ENCODE results near the gene ERI2.
"Not testable (repeated sequence)": the region's sequence is repeated elsewhere in the genome, so short reads cannot be mapped to it uniquely, and the experiment has no call there.

Gene ERI2

DNA sequence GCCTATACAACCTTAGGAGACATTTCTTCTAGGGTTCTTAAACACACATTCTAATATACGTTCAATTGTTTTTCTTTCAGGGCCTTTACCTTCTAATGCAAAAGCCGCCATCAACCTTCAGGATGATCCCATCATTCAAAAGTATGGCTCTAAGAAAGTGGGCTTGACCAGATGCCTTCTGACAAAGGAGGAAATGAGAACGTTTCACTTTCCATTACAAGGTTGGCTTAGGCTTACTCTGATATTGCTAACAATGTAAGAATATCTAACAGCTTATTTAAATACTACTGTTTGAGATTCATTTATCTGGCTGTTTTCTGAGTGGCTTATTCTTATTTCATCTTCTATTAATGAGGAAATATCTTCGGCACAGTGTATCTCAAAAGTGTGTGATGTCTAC is 15.4 kb upstream of the ERI2 start:
- in situ Hi-C loops (cut with HindIII; ENCODE audit: low sequenced_read_pairs): no loop called here

DNA sequence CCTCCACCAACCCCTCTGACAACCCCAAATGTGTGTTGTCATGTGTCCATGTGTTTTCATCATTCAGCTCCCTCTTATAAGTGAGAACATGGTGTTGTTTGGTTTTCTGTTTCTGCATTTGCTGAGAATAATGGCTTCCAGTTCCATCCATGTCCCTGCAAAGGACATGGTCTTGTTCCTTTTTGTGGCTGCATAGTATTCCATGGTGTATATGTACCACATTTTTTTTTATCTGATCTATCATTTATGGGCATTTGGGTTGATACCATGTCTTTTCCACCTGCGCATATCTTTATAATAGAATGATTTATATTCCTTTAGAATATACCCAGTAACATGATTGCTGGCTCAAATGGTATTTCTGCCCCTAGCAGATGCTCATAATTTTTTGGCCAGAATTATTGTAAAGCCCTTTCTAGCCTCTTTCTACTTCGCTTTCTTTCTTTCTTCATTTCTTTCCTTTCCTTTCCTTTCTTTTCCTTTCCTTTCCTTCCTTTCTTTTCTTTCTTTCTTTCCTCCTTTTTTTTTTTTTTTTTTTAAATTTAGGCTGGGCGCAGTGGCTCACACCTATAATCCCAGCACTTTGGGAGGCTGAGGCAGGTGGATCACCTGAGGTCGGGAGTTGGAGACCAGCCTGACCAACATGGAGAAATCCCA is 12.8 kb upstream of the ERI2 start:
- in situ Hi-C loops (cut with HindIII; ENCODE audit: low sequenced_read_pairs): no loop called here

DNA sequence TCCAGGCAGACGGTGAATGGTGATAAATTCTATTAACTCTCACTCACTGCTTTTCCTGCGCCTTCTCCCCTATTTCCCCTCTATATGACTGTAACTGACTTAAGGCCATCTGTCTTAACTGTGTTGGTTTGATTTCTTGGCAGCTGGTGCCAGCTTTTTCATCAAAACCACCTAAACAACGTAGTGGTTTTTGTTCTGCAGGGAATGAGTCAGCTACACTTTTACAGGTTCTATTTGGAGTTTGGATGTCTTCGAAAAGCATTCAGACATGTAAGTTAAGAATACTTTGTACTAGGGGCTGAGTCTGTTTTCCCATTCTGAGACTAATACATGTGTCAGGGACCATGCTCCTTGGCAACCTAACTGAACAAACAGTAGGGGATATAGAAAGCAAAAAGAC is 8.5 kb upstream of the ERI2 start:
- in situ Hi-C loops (cut with HindIII; ENCODE audit: low sequenced_read_pairs): no loop called here

DNA sequence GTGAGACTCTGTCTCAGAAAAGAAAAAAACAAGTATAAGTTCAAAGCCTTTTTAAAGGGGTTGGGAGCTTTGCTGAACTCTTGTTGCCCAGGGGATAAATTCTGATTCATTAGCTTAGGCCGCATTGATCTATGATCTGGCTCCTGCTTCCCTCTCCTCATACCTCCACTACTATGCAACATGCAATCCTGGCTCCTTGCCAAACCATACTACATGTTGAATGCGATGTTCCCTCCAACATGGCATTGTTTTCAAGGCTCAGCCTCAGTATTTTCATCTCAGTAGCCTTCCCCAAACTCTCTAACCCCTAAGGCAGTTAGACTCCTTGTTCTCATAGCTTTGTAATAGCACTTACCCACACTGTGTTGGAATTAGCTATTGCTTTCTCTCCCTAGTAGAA is 6.2 kb upstream of the ERI2 start:
- in situ Hi-C loops (cut with HindIII; ENCODE audit: low sequenced_read_pairs): no loop called here

DNA sequence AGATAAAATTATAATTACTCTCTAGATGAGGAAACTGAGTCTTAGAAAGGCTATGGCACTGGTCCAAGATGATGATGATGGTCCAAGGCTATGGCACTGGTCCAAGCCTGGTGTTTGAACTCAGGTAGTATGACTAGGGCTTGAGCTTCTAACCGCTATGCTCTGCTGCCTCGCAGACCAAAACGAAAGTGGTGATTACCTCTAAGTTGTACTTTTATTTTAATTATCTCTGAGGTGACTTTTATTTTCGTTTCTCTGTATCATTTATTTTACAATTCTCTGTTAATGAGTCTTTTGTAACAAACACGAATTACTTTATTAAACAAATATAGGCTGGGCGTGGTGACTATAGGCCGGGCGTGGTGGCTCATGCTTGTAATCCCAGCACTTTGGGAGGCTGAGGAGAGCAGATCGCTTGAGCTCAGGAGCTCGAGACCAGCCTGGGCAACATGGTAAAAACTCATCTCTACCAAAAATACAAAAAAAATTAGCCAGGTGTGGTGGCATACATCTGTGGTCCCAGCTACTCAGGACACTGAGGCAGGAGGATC is 5.7 kb upstream of the ERI2 start:
- in situ Hi-C loops (cut with HindIII; ENCODE audit: low sequenced_read_pairs): no loop called here

DNA sequence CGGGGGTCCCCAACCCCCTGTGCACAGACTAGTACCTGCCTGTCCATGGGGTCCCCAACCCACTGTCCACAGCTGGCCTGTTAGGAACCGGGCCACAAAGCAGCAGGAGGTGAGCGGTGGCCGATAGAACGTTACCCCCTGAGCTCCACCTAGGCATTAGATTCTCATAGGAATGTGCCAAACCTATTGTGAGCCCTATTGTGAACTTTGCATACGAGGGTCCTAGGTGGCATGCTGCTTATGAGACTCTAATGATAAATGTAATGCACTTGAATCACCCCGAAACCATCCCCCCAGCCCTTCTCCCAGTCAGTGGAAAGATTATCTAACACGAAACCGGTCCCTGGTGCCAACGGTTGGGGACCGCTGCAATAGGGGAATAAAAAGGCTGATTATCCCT is 1.6 kb upstream of the ERI2 start:
- in situ Hi-C loops (cut with HindIII; ENCODE audit: low sequenced_read_pairs): no loop called here

DNA sequence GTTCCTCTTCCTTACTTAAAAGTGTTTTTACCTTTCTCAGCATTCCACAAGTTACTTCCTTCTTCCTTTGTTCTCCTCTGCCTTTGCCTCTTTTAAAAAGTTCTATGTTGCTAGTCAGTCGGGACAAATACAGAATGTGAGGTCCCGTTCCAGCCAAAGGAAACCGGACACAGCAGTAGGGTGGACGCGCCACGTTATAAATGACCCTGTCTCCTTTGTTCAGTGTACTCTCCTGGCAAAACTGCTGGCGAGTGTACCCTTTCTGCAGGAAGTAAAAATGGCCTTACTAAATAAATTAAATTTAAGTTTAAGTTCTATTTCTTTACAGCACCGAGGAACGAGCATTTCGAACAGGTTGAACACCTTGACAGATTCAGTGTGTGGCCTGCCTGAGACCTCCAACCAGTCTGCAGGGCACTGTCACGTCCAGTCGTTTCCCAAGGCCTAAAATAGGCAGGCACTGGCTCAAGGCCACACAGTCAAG is 546 bp downstream of the ERI2 start:
- in situ Hi-C loops (cut with HindIII; ENCODE audit: low sequenced_read_pairs): not testable (repeated sequence)

DNA sequence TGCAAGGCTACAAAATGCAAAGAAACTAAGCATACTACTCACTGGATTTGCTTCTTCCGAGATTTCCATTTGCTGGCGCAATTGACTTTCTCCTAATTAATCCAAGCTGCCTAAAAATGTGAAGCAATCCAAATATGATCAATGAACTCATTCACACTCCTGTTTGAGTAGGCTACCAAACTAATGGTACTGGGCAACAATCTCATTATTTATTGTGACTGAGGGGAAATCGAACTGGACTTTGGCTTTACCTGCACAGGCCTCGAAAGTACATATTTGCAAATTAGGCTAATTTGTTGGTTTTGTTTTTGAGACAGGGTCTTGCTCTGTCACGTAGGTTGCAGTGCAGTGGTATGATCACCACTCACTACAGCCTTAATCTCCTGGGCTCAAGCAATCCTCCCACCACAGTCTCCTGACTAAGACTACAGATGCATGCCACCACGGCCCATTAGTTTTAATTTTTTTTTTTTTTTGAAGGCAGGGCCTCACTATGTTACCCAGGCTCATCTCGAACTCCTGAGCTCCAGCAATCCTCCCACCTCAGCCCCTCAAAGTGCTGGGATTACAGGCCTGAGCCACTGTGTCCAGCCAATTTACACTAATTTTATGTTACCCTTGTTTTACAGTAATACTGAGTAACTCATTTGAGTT is 2.6 kb downstream of the ERI2 start:
- in situ Hi-C loops (cut with HindIII; ENCODE audit: low sequenced_read_pairs): no loop called here

DNA sequence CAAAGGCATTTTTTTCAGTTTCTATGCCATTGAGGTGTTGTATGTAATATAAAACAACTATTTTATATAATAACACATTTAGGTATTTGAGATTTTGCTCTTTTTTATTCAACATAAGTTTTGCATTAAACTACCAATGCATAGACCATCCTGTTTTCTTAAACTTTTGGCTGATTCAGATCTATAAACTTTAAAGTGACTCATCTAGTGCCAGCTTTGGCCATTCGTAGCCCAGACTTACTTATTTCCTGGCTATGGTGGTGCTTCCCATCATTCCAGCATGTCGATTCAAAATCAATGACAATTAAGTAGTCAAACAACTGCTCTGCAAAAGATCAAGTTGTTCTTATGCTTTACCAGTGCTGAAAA is 3.1 kb downstream of the ERI2 start:
- in situ Hi-C loops (cut with HindIII; ENCODE audit: low sequenced_read_pairs): no loop called here

DNA sequence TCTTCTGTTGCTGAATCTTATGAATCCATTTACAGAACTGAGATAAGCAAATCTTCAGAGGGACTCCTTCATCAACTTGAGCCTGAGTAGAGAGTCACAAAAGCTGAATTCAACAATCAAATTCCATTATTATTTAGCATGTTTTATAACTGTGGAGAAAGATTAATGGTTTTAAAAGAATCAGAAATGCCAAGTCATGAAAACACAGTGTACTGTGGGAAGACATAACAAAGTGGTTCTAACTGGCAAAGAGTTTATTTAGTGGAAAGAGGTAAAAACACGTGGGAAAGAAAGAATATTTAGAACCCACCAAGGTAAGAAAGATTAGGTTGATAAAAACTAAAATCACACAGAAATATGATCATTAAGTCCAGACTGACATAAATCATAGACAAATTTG is 5.0 kb downstream of the ERI2 start:
- in situ Hi-C loops (cut with HindIII; ENCODE audit: low sequenced_read_pairs): no loop called here

DNA sequence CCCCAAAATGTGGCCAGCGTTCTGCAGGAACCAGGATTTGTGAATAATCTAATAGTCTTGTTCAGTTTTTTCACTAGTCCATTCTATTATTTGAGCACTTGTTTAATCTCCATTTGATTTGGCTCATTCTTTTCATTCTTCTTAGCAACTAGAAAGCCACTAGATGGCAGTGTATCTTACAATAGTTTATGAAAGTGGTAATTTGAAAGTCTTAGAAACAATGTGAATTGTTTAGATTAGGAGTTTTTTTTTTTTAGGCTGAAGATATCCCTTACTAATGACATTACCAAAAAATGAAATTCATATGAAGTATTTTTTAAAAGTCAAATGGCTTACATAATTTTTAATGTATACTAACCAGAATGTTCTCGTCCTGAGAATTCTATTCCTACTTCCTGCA is 6.7 kb downstream of the ERI2 start:
- in situ Hi-C loops (cut with HindIII; ENCODE audit: low sequenced_read_pairs): no loop called here

DNA sequence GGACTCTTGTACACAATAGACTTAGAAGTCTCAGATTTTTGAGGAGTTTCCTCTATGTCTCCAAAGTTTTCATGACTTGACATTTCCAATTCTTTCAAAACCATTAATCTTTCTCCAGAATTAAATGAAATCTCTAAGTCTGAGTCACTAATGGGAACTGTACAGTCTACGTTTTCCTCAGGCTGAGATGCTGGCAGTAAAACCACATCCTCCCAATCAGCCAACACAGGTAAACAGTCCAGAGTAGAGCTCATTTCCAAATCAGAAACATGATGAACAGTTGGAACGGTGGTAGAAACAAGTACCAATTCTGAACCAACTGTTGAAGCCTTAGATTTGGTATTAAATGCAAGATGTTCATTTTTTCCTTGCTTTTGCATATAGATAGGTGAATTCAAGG is 7.9 kb downstream of the ERI2 start:
- in situ Hi-C loops (cut with HindIII; ENCODE audit: low sequenced_read_pairs): no loop called here

DNA sequence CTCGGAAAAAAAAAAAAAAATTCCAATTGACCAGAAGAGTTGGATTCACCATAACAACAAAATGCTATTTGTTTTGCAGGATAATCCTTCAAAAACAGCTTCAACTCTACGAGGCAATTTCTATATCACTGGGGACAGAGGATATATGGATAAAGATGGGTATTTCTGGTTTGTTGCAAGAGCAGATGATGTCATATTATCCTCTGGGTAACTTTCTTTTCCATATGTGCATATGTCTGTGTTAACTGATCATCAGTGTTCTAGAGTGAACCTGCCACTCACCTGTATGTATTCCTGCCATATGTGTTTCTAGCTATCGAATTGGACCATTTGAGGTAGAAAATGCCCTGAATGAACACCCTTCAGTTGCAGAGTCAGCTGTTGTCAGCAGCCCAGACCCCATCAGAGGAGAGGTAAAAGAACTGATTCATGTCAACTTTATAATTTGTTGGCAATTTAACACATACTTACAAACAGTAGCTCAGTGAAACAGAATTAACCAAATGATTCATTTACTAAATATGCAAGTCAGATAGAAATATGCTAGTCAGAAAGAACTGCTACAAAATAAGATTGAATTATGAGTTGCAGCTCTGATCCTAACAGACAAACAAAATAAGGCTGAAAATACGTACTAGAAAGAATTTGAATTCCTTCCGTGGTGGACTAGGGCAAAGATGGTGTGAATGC is 14.2 kb downstream of the ERI2 start:
- in situ Hi-C loops (cut with HindIII; ENCODE audit: low sequenced_read_pairs): no loop called here

DNA sequence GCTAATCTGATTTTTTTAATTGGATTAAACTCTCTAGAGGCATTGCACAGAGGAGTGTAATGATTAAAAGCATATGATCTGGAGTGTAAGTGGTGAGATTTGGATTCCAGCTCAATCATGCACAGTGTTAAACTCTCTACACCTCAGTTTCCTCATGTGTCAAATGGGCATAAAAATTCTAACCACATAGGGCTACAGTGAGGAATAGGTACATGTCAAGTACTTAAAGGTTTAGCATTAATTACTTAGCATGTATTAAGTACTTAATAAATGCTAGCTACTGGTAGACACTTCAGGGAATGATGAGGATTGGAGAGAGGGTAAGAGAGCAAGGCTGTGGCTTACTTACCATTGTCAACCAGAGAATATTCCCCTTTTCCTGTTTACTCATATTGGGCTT is 17.1 kb downstream of the ERI2 start:
- in situ Hi-C loops (cut with HindIII; ENCODE audit: low sequenced_read_pairs): loop anchor here (5.0 kb wide), 1 partner anchor 38 kb away; no protein-coding TSS in a partner anchor

DNA sequence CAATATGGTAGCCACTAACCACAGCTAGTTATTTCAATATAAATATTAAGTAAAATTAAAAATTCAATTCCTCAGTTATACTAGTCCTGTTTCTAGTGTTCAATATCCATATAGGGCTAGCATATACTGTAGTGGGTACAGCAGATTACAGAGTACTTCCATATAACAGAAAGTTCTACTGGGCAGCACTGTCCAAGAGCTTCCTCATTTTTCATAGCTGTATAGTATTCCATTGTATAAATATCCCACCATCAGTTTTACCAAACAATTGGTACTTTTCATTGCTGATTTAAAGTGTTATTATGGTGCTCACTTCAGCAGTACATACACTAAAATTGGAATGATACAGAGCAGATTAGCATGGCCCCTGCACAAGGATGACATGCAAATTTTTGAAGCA is 22.1 kb downstream of the ERI2 start:
- in situ Hi-C loops (cut with HindIII; ENCODE audit: low sequenced_read_pairs): no loop called here

DNA sequence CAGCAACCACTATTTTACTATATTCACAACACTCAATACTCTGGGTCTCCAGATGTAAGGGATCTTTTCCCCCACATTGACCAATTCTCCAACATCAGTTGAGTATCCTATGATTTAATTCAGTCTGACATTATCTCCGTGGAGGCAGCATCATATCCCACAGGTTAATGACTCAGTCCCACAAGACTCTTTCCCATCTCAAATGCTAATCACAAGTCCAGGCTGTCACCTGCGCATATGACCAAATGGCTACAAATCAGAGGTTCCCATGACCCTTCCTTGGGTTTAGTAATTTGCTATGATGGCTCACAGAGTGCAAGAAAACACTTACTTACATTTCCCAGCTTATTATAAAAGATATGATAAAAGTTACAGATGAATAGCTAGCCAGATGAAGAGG is 23.8 kb downstream of the ERI2 start:
- in situ Hi-C loops (cut with HindIII; ENCODE audit: low sequenced_read_pairs): no loop called here

DNA sequence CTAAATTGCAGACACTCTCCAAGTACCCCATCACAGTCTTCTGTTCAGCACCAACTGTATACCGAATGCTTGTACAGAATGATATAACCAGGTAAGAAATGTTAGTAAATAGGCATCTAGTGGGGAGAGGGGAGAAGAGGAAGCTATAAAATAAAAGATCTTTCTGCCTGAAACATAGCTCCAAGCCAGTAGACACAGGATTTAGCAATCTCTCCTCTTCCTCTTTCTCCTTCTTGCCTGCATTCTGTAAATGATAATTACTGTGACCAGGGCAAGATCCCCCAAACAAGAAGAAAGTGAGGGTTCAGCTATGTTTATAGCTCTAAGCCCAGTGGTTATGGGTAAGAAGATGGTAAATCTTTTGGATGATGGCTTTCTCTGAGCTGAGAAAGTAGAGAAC is 24.6 kb downstream of the ERI2 start:
- in situ Hi-C loops (cut with HindIII; ENCODE audit: low sequenced_read_pairs): no loop called here

DNA sequence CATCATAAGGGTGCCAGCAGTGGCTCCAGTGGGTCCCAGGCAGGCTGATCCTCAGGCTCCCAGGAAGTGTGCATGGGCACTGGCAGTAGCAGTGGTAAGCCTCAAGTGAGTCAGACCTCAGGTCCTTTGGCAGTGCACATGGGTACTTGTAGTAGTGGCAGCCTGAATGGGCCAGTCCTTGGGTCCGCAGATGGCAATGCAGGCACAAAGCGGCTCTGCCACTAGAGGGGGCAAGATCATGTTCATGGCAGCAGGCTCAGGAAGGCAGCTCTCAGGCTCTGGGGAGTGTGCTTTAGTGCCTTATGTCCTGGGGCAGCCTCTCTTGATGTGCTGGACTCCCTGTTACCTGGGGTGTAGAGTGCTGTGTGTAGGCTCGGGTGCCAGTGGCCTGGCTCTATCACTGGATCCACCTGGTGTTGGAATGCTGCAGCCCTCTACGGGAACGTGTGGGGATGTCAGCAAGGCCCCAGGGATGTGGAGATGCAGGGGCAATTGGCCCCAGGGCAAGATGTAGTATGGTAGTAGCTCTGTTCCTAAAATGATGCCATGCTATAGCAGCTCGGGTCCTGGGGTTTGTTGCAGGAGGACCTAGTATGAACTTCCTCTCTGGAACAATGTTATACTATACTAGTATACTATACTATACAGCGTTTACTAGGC is 31.4 kb downstream of the ERI2 start:
- in situ Hi-C loops (cut with HindIII; ENCODE audit: low sequenced_read_pairs): no loop called here

DNA sequence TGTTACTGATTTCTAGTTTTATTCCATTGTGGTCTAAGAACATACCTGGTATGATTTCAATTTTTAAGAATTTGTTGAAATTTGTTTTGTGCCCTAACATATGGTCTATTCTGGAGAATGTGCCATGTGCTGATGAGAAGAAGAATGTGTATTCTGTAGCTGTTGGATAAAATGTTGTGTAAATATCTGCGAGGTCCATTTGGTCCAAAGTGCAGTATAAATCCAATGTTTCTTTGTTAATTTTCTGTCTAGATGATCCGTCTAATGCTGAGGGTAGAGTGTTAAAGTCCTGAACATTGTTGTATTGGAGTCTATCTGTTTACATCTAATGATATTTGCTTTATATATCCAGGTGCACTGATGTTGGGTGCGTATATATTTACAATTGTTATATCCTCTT is 32.6 kb downstream of the ERI2 start:
- in situ Hi-C loops (cut with HindIII; ENCODE audit: low sequenced_read_pairs): no loop called here

DNA sequence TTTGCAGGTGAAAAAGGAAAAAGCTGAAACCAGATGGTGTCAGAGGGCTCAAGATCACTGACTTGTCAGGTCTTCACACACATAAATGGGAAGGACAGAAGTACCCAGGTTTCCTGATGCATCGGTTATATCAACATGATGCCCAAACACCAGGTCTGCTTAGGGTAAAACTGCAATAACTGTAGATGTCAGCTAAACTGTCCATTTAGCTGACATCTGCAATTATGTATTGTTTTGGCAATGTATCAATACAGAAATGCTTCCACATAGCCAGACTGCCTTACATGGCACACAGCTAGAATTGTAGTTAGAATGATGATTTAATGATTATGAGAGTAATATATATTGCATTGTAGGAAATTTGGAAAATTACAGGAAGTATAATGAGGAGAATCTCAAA is 37.5 kb downstream of the ERI2 start:
- in situ Hi-C loops (cut with HindIII; ENCODE audit: low sequenced_read_pairs): no loop called here

DNA sequence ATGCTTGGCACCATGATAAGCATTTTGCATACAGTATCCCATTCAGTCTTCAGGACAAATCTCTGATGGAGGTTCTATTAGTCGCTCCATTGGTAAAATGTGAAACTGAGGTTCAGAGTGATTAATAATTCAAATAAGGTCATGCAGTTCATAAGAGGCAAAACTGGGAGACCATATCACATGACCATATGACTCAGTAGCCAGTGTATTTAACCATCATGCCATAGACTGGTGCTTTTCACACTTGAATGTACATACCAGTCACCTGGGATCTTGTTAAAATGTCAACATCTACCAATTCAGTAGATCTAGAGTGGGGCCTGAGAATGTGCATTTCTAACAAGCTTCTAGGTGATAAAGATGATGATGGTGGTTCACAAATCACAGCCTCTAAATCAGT is 38.2 kb downstream of the ERI2 start:
- in situ Hi-C loops (cut with HindIII; ENCODE audit: low sequenced_read_pairs): no loop called here

DNA sequence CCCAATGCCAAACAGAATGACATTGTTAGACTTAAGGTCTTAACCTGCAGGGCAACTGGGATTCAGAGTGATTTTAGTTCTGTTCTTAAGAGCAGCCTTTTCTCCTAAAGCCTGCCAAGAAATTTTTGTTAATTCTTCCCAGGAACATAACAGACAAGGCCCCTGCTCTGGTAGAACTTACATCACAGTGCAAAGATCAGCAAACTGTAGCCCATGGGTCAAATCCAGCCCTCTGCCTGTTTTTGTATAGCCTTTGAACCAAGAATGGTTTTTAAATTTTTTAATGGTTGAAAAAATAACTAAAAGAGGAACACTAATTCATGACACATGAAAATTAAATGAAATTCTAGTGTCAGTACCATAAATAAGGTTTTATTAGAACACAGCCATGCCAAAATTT is 38.7 kb downstream of the ERI2 start:
- in situ Hi-C loops (cut with HindIII; ENCODE audit: low sequenced_read_pairs): no loop called here

Data from endothelial cell of hepatic sinusoid (primary cell).